Transverse colon (tissue), 4 donors: ENCODE data around the gene MYOM1. TPM values are rescaled to one million over a fixed set of nuclear protein-coding genes. Genes with fewer than 3 reads are reported as not detected.

Experiments used
- DNase-seq: peaks from one replicate; pipeline ENCODE4 v3.0.0-alpha.2; 2019
- H3K27ac ChIP-seq, 4 donors: fragments of 200-600 bp; sonication (generic); 2 replicates each; pipeline ENCODE4 v1.5.1; 2016 to 2018; ENCODE audit warnings: inconsistent platforms in 4 of 4
- H3K27me3 ChIP-seq: fragments of 200-600 bp; sonication (generic); 2 replicates; pipeline ENCODE4 v1.5.1; 2017; ENCODE audit warnings: inconsistent platforms
- H3K36me3 ChIP-seq, 4 donors: fragments of 200-600 bp; sonication (generic); 2 replicates each; pipeline ENCODE4 v1.5.1; 2017 to 2019; ENCODE audit warnings: inconsistent platforms in 4 of 4
- H3K4me1 ChIP-seq, 4 donors: fragments of 200-600 bp; sonication (generic); 2 replicates each; pipeline ENCODE4 v1.5.1; 2017 to 2020; ENCODE audit warnings: inconsistent platforms in 4 of 4
- H3K4me3 ChIP-seq, 4 donors: fragments of 200-600 bp; sonication (generic); 1 replicate in 1 of 4; 2 replicates in 3 of 4; pipeline versions ENCODE4 v1.5.1 to v1.6.1; 2017 to 2019; ENCODE audit warnings: inconsistent platforms in 4 of 4
- H3K9me3 ChIP-seq, 2 donors: fragments of 200-600 bp; sonication (generic); 2 replicates each; pipeline ENCODE4 v1.5.1; 2017 to 2019; ENCODE audit warnings: inconsistent platforms in 2 of 2
- EP300 ChIP-seq: sonication (generic); formaldehyde crosslinking; IDR thresholded peaks from one replicate; pipeline ENCODE4 v1.6.1; 2017; ENCODE audit warnings: antibody characterized with exemption, low read depth
- POLR2A ChIP-seq: fragments of 450-650 bp; IDR thresholded peaks from one replicate; pipeline ENCODE4 v1.6.1; 2016; ENCODE audit warnings: antibody characterized with exemption, mild to moderate bottlenecking, moderate library complexity
- POLR2AphosphoS5 ChIP-seq, 3 donors: sonication (generic); formaldehyde crosslinking; IDR thresholded peaks; one replicate each; pipeline ENCODE4 v1.6.1; 2016; ENCODE audit warnings: antibody characterized with exemption in 3 of 3
- WGBS, 2 donors: methylation state at CpG; one replicate each; pipeline ENCODE4 v1.1.5; 2018; ENCODE audit warnings: low coverage in 1 of 2; 5-methylcytosine and 5-hydroxymethylcytosine counted together
- in situ Hi-C, 4 donors: fragments of 200-750 bp; cut with MboI; loops; one replicate each; pipeline versions ENCODE4 v1.15.0 to v1.15.1; 2017; ENCODE audit warnings: low sequenced_read_pairs in 3 of 4, low pct_ligation_motif_present in 1 of 4, low pct_unique_long_range_greater_than_20kb in 1 of 4
- intact Hi-C: fragments of 100-400 bp; cut with DNase I; formaldehyde crosslinking; loops from one replicate; pipeline ENCODE4 v1.15.1; 2023; ENCODE audit warnings: low total_unique reads
- total RNA-seq, 4 donors: library from RNA; depleted of rRNA; stranded (reverse); fragments of >200 nt; gene quantifications; one replicate each; pipeline ENCODE4 v1.1.0, GENCODE V29; 2016
- TF ChIP-seq, protein P1 (sequence below), 5 experiments: fragments of 200-600 bp in 3 of 5; fragments of 450-650 bp in 2 of 5; sonication (generic) in 3 of 5; IDR thresholded peaks; 1 replicate in 2 of 5; 2 replicates in 3 of 5; pipeline ENCODE4 v1.5.1; 2016 to 2017; ENCODE audit warnings: antibody characterized with exemption in 5 of 5, inconsistent platforms in 3 of 5, mild to moderate bottlenecking in 2 of 5, moderate library complexity in 1 of 5

Gene MYOM1
- total RNA-seq, 4 donors from 2014 or later = 6.0 to 30.4 (median 7.7) TPM

DNA sequence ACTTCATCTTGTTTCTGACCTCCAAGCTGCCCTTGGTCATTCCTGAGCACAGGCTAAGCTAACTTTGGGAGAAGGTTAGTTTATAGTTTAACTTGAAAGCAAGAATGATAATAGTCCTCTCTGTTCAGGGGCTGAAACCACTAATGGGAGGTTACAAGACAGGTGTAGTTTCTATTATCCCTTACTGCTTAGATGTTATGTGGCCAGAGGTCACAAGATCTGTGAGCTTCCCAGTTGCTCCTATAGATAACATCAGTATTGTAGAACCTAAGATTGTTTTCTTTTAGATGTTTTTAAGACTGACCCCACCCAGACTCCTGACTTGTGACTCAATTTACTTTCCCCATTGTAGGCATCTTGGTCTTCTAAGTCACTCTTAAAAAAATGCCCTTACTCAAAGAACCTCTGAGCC lies 112.0 kb downstream of the MYOM1 start:
- intact Hi-C loops (no loop called here), in situ Hi-C loops (no loop called here)
- no peak for DNase-seq
- Histone ChIP-seq H3K9me3 (no peaks in the 10 kb centered on the region), H3K27me3 (no peaks in the 10 kb centered on the region), H3K27ac (no peak overlapping the region), H3K36me3 (no peaks in the 10 kb centered on the region), H3K4me1 (peaks cover 0 to 8% (median 0%) of the 10 kb centered on the region in 4 donors), H3K4me3 (no peak overlapping the region)
- TF ChIP-seq EP300 = no peak
- TF ChIP-seq, protein P1, sequence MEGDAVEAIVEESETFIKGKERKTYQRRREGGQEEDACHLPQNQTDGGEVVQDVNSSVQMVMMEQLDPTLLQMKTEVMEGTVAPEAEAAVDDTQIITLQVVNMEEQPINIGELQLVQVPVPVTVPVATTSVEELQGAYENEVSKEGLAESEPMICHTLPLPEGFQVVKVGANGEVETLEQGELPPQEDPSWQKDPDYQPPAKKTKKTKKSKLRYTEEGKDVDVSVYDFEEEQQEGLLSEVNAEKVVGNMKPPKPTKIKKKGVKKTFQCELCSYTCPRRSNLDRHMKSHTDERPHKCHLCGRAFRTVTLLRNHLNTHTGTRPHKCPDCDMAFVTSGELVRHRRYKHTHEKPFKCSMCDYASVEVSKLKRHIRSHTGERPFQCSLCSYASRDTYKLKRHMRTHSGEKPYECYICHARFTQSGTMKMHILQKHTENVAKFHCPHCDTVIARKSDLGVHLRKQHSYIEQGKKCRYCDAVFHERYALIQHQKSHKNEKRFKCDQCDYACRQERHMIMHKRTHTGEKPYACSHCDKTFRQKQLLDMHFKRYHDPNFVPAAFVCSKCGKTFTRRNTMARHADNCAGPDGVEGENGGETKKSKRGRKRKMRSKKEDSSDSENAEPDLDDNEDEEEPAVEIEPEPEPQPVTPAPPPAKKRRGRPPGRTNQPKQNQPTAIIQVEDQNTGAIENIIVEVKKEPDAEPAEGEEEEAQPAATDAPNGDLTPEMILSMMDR (IDR thresholded peaks at IDR 0.05) = no peak
- no peak for TF ChIP-seq POLR2A
- no peak for TF ChIP-seq POLR2AphosphoS5 (IDR thresholded peaks at IDR 0.05)

DNA sequence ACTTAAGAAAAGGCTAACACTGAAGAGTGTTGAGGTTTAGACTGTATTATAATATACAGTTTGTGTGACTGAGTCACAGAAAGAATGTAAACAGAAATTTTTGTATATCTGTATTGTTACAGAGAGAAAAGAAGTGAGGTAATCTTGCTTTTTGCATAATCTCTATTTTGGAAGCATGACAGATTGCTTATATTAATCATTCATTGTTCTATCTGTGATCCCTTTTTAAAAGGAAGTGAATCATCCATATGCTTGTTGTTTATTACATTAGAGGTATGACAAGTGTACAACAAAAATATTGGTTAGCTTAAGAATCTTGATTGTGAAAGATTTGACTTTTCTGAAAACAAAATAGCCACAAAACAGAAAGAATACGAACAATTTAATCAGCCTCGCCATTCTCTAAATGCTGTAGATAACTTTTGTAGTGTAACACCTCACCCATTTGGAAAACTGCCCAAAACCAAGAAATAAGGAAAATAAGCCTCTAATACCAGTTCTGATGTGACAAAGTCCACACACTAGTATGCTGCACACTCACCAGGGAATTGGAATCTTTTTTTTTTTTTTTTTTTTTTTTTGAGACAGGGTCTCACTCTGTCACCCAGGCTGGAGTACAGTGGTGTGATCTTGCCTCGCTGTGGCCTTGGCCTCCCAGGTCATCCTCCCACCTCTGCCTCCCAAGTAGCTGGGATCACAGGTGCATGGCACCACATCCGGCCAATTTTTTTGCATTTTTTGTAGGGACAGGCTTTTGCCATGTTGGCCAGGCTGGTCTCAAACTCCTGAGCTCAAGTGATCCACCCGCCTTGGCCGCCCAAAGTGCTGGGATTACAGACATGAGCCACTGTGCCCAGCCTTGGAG lies 115.3 kb downstream of the MYOM1 start:
- Histone ChIP-seq H3K4me1 (peaks cover 0 to 8% (median 0%) of the 10 kb centered on the region in 4 donors), H3K4me3 (no peak overlapping the region), H3K27me3 (no peaks in the 10 kb centered on the region), H3K27ac (no peak overlapping the region), H3K36me3 (no peaks in the 10 kb centered on the region), H3K9me3 (no peaks in the 10 kb centered on the region)
- 80 to 89% methylated on average over 2 to 6 of the region's 6 CpGs for WGBS, 2 donors
- in situ Hi-C loops (no loop called here), intact Hi-C loops (no loop called here)
- DNase-seq = no peak
- no peak for TF ChIP-seq POLR2AphosphoS5 (IDR thresholded peaks at IDR 0.05)
- TF ChIP-seq POLR2A = no peak
- TF ChIP-seq EP300 = no peak
- TF ChIP-seq, protein P1 (IDR thresholded peaks at IDR 0.05) = no peak

DNA sequence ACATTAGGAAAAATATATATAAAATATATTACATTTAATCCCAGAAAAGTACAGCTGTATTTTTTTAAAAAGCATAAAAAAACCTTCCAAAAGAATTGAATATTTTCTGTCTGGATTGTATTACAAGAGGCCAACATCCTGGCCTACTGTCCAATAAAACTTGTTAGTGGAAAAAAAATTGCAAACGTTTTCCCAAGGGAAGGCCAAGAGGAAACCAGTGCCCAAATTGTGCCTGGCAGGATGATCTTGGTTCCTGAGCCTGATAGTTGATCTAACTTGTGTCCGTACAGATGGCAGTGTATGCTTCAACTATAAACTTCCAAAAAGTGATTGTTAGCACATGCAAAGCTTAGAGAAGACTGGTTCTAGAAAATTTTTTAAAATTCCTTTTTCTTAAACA lies 116.2 kb downstream of the MYOM1 start:
- Histone ChIP-seq H3K27me3 (no peaks in the 10 kb centered on the region), H3K36me3 (no peaks in the 10 kb centered on the region), H3K27ac (no peak overlapping the region), H3K4me3 (no peak overlapping the region), H3K9me3 (no peaks in the 10 kb centered on the region), H3K4me1 (peaks cover 0 to 8% (median 0%) of the 10 kb centered on the region in 4 donors)
- intact Hi-C loops = no loop called here
- 22 to 43% methylated on average over 2 of the region's 2 CpGs for WGBS, 2 donors
- TF ChIP-seq POLR2A = no peak
- TF ChIP-seq, protein P1 (IDR thresholded peaks at IDR 0.05) = no peak
- TF ChIP-seq EP300 = no peak
- TF ChIP-seq POLR2AphosphoS5 (IDR thresholded peaks at IDR 0.05) = no peak
- no peak for DNase-seq
- in situ Hi-C loops = no loop called here

DNA sequence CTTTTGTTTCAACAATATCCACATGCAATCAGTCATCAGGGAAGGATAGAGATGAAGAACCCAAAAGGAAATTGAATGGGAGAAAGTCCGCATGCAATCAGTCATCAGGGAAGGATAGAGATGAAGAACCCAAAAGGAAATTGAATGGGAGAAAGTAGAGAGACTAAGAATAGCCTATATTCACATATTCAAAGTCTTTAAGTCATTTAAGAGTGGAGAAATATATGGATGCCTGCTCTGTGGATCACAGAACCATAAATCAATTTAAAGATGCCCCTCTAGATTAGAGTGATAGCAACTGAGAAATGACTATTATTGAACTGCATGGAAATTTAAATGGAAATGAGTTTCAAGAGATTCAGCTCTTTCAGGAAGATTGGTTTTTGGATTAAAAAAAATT lies 116.8 kb downstream of the MYOM1 start:
- 100% methylated on average over 1 of the region's 1 CpG for WGBS, 2 donors
- Histone ChIP-seq H3K36me3 (no peaks in the 10 kb centered on the region), H3K4me3 (no peak overlapping the region), H3K27ac (no peak overlapping the region), H3K27me3 (no peaks in the 10 kb centered on the region), H3K9me3 (no peaks in the 10 kb centered on the region), H3K4me1 (peaks cover 0 to 8% (median 0%) of the 10 kb centered on the region in 4 donors)
- TF ChIP-seq EP300 (no peak), POLR2A (no peak), POLR2AphosphoS5 (IDR thresholded peaks at IDR 0.05) (no peak)
- TF ChIP-seq, protein P1 (IDR thresholded peaks at IDR 0.05) = no peak
- intact Hi-C loops (no loop called here), in situ Hi-C loops (no loop called here)
- DNase-seq = no peak
